GM12878 (cell line): Measurements from ENCODE around the gene SIPA1.

Source experiments
- CREB1 ChIP-seq: IDR thresholded peaks from 2 replicates; pipeline ENCODE4 v1.6.1; 2012; ENCODE audit warnings: low read depth, mild to moderate bottlenecking, inconsistent platforms
- CTCF ChIP-seq, 3 experiments: IDR thresholded peaks in 2 of 3; conservative IDR thresholded peaks in 1 of 3; 2 replicates each; pipeline ENCODE4 v1.5.1; 2011; ENCODE audit warnings: low read depth in 3 of 3, low read length in 3 of 3, mild to moderate bottlenecking in 3 of 3, control low read depth in 2 of 3, moderate library complexity in 2 of 3, inconsistent platforms in 1 of 3, mixed read lengths in 1 of 3; ENCODE audit not compliant: control insufficient read depth in 2 of 3, insufficient read depth in 1 of 3; ENCODE audit errors: extremely low read depth in 1 of 3
- EP300 ChIP-seq, 2 experiments: fragments of 150-350 bp in 1 of 2; IDR thresholded peaks; 2 replicates each; pipeline ENCODE4 v1.6.1; 2011 to 2012; ENCODE audit warnings: low read depth in 2 of 2, low read length in 2 of 2, borderline replicate concordance in 1 of 2, improper control_type of control experiment in 1 of 2, inconsistent platforms in 1 of 2; ENCODE audit not compliant: control insufficient read depth in 1 of 2
- JUNB ChIP-seq: IDR thresholded peaks from 2 replicates; pipeline ENCODE4 v1.6.1; 2016; ENCODE audit warnings: antibody characterized with exemption, mild to moderate bottlenecking
- MAX ChIP-seq: IDR thresholded peaks from 2 replicates; pipeline ENCODE4 v1.6.1; 2012; ENCODE audit warnings: low read depth, low read length, improper control_type of control experiment
- MYC ChIP-seq: IDR thresholded peaks from 2 replicates; pipeline ENCODE4 v1.6.1; 2011; ENCODE audit warnings: mild to moderate bottlenecking, low read length, moderate library complexity, inconsistent platforms; ENCODE audit not compliant: insufficient read depth, insufficient replicate concordance, insufficient read length, severe bottlenecking
- POLR2AphosphoS5 ChIP-seq: IDR thresholded peaks from 2 replicates; pipeline ENCODE4 v1.6.1; 2011; ENCODE audit warnings: mild to moderate bottlenecking, low read length, inconsistent platforms
- REST ChIP-seq: IDR thresholded peaks from 2 replicates; pipeline ENCODE4 v1.6.1; 2012; ENCODE audit warnings: mild to moderate bottlenecking, low read depth, low read length
- SREBF1 ChIP-seq: IDR thresholded peaks from 2 replicates; pipeline ENCODE4 v1.6.1; 2012; ENCODE audit warnings: mild to moderate bottlenecking, low read length
- SREBF2 ChIP-seq: IDR thresholded peaks from 2 replicates; pipeline ENCODE4 v1.6.1; 2012; ENCODE audit warnings: mild to moderate bottlenecking, low read length
- TAF1 ChIP-seq: IDR thresholded peaks from 2 replicates; pipeline ENCODE4 v1.6.1; 2011; ENCODE audit warnings: mild to moderate bottlenecking, low read depth, low read length, borderline replicate concordance
- YY1 ChIP-seq: IDR thresholded peaks from 2 replicates; pipeline ENCODE4 v1.6.1; 2011; ENCODE audit warnings: low read depth, mild to moderate bottlenecking, low read length

GRCh38 chr11:65623852-65624616, 13.9 kb upstream of the SIPA1 start:
- TF ChIP-seq CTCF (IDR thresholded peaks at IDR 0.05 in 2 of 3, conservative IDR thresholded peaks at IDR 0.05 in 1 of 3; ENCODE audit: control insufficient read depth in 2 of 3, extremely low read depth in 1 of 3, insufficient read depth in 1 of 3, low read depth in 3 of 3, low read length in 3 of 3) (no peak), POLR2AphosphoS5 (no peak), SREBF2 (no peak), TAF1 (no peak), YY1 (no peak), CREB1 (no peak), EP300 (IDR thresholded peaks at IDR 0.05; ENCODE audit: borderline replicate concordance in 1 of 2, control insufficient read depth in 1 of 2, low read depth in 2 of 2, low read length in 2 of 2) (no peak), MAX (no peak), REST (no peak), JUNB (no peak), SREBF1 (no peak), MYC (no peak)
